Nucleus accumbens (tissue), 56 donors: ENCODE data around the gene DCLK3.

Experiments
- DNase-seq, 56 donors: peaks; one replicate each; lab custom pipeline; 2025; lab: John Stamatoyannopoulos, UW

Gene DCLK3

DNA sequence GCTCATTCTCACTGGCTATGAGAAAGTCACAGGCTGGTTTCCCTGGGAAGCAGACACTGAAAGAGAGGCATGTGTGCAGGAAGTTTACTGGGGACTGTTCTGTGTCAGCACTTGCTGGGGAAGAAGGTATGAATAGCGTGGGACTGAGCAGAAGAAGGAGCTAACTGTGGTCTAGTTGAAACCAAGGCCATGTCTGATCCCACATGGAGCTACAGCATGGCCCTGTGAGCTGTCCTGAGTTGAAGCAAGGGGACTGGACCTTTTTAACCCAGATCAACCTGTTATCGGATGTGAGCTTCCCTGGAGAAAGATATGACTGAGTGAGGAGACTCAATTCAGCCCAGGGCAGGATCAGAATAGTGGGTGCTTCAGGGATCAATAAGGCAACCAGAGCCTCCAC, 53.7 kb downstream of the DCLK3 start:
- DNase-seq, result no peak

DNA sequence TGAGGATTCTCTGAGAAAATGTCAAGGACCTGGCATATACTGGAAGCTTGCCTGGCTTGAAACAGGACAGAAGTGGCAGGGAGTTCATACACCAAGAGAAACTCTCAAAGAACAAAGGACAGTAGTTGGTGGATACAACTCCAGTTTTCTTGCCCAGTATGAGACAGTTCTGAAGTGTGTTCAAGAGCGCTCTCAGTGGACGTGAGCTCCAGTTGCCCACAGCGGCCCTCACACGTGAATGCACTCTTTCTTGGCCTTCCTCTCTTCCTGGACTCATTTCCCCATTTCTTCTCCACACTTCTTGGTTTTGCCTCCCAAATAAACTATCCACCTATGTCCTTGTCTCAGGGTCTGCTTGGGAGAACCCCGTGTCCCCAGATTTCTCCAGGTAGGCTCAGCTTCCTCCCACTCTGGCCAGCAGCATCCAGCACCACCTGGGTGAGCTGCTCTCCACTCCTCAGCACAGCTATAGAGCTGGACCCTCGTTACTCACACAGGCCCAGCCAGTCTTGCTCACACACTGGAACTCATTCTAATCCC, 54.5 kb downstream of the DCLK3 start:
- DNase-seq, result no peak

DNA sequence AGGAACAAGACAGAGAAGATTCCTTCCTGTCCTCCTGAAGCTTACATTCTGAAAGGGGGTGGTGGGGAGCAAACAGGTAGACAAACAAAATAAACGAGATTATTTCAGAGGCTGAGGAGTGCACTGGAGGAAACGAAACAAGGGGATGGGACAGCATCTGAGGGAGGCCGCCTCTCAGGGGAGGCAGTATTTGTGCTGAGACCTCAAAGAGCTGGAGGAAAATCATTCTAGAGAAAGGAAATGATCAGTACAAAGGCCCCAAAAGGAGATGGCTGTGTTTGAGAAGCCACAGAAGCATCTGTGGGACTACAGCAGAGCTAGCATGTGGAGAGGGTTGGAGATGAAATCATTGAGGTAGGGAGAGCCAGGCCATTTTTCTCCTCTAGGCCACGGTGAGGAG, 55.1 kb downstream of the DCLK3 start:
- DNase-seq, result no peak

DNA sequence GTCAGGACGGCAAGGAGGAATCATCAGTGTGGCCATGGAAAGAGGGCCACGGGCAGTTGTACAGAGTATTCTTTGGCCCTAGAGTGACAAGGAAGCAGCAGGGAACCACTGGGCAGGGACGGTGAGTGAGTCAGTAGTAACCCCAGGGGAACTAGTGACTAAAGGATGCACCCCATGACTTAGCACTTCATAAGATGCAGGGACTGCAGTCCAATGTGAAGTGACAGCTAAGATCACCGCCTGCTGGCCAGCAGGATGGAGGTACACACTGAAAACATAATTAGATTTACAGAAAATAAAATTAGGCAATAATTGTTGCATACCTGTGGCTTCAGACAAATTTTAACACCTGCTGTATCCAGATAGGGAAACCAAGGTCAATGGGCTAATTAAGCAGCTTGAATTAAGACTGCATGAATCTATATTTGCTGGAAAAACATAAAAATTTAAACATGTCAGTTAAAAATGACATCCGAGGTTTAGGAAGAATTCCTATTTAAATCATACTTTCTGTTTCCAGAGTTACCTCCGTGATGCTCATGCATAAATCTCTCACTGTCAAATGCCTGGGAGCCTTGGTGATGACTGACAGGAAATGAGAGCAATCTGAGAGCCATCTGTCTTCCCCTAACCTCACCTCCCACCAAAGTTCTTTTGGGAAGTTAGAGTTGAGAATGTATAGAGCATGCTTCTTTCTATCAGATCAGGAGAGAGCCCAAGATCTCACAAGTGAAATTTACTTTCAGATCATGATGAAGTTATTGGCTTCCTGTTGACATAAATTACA, 56.5 kb downstream of the DCLK3 start:
- no peak for DNase-seq

DNA sequence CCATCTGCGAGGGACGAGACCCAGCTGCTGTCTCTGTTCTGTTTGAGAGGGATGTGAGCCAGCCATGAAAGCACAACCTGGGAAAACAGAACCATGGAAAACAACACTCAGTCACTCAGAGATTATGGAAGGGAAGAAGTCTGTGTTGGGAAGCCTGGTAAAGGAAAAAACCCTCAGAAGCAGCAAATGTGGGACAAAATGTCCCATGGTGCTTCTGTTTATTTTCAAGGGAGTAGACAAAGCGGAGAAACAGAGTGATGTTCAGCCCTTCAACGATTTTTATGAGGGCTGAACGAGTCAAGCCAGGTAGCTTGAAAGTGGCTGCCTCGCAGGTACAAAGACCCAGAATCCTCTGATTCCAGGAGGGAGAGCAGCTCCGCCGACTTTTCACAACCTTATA, 59.3 kb downstream of the DCLK3 start:
- no peak for DNase-seq

DNA sequence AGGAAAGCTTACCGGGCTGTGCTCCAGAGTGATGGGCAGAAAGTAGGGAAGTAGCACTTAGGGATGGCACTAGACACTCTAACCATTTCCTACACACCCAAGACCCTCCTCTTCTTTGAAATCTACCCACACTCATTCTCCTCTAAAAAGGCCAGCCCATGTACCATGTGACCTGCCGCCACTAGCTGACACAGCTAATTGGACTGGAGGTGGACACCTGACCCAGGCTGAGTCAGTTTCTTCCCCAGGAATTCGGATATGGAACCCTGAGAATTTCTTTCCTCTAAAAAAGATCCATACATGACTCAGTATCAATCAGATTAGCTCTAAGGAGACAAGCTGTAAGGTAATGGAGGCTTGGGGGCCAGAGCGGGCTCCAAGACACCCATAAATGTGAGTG, 60.1 kb downstream of the DCLK3 start:
- DNase-seq, result no peak

DNA sequence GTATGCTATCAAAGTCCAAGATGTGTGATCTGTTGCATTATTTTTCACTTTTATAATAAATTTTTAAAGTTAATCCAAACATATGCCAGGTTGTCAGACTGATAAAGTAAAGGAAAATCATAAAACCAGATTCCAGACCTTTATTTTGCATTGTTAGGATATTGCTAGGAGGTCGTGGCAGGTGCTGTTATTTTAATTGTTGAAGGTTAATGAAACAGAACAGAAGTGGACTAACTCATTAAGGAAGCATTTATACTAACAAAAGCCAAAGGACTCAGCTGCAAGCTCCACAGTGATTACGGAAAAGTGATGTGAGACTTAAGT, 63.1 kb downstream of the DCLK3 start:
- DNase-seq, result no peak

DNA sequence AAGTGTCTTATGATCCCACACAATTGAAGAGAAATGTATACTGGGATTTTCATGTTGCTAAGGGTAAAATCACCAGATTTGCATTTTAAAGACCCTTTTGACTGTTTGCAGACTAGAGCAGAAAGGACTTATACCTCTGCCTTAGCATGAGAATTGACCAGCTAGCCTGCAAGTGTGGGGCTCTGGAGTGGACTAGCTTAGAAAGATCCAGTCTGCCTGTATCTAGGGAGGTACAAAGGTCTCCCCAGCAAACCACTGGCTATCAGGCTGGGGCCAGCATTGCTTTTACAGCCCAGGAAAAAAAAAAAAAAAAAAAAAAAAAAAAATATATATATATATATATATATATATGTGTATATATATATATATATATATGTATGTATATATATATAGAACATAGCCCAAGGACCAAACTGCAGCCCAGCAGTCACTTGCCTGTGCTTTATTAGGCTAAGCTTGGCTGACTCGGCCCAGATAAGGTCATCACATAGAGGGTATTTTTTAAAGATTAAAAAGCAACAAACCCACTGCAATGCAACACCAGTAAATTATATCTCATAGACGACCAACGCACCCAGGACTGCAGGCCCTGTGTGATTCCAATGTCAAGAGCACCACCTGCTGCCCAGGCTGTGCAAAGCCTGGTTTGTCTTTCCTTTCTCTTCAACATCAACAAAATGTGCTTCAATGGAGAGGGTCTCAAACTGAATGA, 63.7 kb downstream of the DCLK3 start:
- DNase-seq, result peak in 42 of 56 donors; percentile 2 to 78 (median 18)

DNA sequence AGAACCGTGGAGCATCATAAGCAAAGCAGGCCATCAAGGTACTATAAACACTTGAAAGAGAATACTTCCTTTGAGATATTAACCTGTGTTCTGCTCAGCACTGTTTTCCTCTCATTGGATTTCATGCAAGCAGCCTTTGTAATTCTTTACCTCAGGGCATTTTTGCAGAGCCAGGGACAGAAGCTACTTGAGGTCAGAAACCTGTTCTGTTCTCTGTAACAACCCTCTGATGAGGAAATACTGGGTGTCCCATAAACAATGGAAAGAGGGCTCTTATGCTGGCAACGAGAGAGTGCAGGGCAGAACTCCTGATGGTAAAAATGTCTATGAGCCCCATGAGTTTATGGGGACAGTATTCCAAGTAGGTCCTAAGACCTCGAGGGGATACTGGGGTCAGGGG, 66.0 kb downstream of the DCLK3 start:
- no peak for DNase-seq

DNA sequence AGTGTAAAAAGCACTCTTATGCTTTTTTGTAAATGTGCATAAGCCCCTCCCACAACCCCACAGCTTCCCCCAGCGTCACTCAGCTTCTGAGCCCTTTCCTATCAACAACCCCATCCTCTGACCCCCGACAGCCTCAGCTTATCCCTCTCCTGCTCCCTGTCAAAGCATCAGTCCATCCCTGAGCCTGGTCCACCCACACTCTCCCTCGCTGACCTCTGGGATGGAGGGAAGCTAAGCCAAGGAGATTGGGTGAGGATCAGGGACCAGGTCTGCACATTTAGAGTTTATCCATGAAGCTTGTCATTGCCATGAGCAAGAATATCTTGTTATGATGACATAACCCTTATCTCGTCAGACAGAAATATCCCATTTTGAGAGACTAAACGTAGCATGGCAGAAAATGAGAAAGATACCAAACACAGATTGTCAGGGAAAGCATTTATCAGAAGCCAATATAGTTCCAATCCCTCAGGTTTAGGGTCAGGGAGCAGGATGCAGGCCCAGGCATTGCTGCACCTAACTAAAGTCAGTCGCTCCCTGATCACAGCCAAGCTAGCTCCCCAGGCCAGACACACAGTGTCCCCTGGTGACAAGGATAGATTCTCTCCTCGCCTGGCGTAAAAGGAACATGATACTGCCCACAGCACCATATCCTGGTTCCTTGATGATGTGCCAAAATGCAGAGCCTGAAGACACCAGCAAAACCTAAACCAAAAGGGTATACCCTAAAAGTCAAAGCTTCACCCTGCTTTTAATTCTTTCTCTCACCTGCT, 66.9 kb downstream of the DCLK3 start:
- DNase-seq, result no peak

DNA sequence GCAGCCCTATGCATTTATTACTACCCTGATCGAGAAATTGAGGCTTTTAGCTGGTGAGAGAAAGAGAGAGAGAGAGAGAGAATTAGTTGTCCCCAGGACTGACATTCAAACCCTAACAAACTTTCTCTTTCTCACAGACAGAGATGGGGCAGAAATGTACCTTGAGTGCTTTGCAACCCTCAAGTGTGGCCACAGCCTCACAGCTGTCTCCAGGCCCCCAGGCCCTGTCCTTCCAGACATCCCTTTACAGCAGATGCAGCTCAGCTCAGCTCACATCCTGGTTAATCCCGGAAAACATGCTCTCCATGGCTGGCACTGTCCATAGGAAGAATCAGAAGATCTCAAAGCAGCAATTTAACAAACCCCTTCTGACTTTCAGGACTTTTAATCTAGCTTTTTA, 67.6 kb downstream of the DCLK3 start:
- no peak for DNase-seq

DNA sequence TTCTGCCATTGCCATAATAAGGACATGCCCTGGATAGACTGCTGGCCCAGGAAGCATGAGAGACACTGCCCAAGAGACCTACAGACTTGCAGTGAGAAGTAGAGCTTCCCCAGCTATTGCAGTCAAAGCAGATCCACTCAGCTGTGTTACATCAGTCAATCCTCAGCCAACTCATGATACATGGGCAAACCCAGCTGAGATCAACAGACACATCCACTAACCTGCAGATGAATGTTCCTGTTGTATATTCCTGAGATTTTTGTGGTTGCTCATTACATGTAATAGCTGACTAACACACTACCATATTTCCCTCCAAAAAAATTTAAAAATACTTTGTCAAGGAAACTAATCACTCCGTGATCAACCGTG, 68.6 kb downstream of the DCLK3 start:
- DNase-seq, result no peak

DNA sequence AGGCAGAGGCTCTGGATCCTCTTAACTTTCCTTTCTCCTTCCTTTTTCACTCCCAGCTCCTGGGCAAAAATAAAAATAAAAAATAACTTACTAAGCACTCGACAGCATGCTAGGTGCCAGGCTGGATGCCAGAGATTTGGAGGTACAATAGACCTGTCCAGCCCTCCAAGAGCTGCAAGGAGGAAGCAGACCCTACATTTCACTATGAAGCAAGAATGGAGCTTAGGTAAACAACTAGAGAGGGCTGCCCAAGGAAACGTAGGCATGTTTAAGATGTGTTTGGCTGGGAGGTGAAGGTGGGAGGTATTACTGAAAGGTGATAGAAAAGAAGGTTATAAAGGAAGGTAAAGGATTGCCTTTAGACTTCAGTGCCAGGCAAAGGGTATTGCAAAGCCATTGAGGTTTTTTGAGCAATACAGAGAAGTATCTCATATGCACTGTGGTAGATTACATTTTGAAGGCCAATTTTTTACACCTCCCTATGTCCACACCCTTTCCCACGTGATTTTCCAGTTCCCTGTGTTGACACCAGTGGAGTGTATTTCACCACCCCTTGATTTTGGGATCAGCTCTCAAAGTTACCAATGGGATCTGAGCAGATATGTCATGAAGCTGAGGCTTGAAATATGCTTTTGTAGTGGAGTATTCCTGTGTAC, 69.1 kb downstream of the DCLK3 start:
- no peak for DNase-seq

DNA sequence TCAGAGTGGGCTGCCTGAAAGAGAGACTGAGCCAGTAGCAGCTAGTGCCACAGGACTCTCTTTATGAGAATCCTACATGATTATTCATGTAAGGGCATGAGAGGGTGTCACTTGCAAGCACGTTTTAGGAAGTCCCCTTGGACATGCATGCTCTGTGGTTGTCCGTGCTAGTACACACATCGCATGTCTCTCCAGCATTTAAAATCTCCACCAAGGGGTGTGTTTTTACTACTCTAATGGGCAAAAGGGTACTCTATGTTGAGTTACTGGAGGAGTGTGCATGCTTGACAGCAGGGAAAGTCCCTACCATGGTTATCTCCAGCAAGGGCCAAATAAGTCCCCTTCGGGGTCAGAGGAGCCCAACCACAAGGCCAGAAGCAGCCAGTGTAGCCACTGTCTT, 70.7 kb downstream of the DCLK3 start:
- DNase-seq, result no peak

DNA sequence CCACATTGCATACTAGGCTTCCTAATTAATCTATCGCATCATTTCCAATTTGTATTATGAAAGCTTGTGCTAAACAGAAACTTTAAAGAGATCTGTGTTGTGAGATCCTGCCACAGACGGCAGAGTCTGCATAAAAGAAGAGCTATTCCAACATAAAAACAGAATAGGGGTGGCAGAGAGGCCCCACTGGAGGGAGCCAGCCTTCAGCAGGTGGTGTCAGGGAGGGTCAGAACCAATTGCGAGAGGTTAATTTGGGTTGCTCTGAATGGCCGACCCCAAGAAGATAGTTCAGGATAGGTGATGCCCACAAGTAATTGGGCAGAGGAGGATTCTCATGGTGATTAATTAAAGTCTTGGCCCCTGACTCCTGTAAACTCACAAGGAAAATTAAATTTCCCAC, 74.8 kb downstream of the DCLK3 start:
- DNase-seq, result no peak

DNA sequence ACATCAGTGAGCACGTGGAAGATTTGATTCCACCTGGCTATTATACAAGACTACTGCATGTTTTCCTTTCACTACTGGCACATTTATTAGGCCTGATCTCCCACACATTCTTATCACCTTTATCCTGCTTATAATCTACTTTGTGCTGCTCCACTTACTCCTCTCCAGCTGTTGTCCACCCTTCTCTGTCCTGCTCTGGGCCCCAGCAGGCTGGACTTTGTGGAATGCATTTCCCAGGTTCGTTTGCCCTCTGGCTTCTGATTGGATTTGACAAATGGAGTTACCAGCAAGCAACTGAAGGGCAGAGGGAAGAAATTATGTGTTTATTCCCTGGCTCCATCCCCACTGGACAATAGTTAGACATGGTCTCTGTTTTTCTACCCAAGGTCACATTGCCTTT, 75.5 kb downstream of the DCLK3 start:
- DNase-seq, result no peak

DNA sequence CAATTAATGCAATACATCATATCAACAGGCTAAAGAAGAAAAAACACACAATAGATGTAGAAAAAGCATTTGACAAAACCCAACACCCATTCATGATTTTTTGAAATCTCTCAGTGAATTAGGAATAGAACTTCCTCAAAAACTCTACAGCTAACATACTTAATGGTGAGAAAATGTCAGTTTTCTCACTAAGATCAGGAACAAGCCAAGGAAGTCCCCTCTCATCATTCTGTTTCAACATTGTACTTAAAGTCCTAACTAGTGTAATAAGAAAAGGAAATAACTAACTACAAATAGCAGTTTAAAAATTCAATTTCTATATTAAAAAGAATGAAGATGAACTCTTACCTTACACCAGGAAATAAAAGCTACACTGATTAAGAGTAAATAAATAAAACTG, 77.8 kb downstream of the DCLK3 start:
- DNase-seq, result no peak

DNA sequence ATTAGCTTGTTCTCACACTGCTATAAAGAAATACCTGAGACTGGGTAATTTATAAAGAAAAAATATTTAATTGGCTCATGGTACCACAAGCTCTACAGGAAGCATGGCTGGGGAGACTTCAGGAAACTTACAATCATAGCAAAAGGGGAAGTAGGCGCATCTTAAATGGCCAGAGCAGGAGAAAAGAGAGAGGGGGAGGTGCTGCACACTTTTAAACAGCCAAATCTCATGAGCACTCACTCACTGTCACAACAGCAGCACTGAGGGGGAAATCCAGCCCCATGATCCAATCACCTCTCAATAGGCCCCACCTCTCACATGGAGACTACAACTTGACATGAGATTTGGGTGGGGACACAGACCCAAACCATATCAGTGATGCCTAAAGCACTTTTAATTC, 82.5 kb downstream of the DCLK3 start:
- no peak for DNase-seq

DNA sequence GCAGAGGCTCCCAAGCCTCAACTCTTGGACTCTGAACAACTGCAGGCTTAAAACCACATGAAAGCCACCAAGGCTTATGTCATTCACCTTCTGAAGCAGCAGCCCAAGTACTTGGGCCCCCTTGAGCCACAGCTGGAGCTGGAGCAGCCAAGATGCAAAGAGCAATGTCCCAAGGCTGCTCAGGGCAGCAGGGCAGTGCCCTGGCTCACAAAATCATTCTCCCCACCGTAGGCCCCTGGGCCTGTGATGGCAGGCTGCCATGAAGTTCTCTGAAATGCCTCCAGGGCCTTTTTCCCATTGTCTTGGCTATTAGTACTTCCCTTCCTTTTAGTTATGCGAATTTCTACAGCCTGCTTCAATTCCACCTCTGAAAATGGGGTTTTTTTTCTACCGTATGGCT, 83.4 kb downstream of the DCLK3 start:
- DNase-seq, result no peak

DNA sequence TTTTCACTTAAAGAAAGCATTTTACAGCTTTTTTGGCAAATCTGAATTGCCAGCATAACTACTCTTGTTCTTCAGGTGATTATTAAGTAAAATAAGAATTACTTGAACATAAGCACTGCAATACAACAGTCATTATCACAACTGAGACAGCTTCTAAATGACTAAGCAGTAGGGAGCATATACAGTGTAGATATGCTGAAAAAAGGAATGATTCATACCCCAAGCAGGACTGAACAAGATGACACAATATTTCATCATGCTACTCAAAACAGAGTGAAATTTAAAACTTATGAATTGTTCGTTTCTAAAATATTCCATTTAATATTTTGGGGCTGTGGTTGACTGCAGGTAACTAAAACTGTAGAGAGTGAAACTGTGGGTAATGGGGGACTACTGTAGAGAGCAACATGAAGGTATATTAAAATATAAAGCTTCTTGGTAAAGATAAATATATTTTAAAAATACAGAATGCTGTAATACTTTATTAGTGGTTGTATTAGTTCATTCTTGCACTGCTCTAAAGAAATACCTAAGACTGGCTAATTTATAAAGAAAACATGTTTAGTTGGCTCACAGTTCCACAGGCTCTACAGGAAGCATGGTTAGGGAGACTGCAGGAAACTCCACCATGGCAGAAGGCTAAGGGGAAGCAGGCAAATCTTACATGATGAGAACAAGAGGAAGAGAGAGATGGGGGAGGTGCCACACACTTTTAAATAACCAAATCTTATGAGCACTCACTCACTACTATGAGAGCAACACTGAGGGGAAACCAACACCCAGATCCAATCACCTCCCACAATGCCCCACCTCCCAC, 84.8 kb downstream of the DCLK3 start:
- no peak for DNase-seq
